Lung microvascular endothelial cell (primary cell): Measurements from ENCODE around the gene TMEM150C. TPM values are rescaled to one million over a fixed set of nuclear protein-coding genes. Genes with fewer than 3 reads are reported as not detected.

Experiments used
- DNase-seq, 2 donors: peaks; one replicate each; pipeline versions ENCODE4 v3.0.0 to v3.0.0-alpha.2; 2010; ENCODE audit warnings: low read depth in 2 of 2
- total RNA-seq: library from RNA; depleted of rRNA; stranded (reverse); fragments of >200 nt; gene quantifications from 2 replicates; pipeline ENCODE4 v1.2.1, GENCODE V29; 2014

The TMEM150C gene
- 3.3 and 5.8 TPM in 2 replicates for total RNA-seq

- peak; percentile 19 to 33 for DNase-seq
Measured at GRCh38 chr4:82561786-82562563, at the start of gene TMEM150C. Gene TMEM150C, minus strand, starts transcription at chr4:82561988. Its CDS starts 57,331 bp downstream, at chr4:82504657.

DNA sequence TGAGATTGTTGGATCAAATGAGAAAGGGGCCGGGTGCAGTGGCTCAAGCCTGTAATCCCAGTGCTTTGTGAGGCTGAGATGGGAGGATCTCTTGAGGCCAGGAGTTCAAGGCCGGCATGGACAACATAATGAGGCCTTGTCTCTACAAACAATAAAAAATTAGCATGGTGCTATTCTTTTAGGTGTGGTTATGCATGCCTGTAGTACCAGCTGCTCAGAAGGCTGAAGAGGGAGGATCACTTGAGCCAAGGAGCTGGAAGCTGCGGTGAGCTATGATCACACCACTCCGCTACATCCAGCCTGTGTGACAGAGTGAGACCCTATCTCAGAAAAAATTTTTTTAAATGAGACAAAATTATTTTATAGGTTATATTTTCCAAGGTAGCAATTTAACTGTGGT, 49.7 kb upstream of the TMEM150C start:
- no peak for DNase-seq

DNA sequence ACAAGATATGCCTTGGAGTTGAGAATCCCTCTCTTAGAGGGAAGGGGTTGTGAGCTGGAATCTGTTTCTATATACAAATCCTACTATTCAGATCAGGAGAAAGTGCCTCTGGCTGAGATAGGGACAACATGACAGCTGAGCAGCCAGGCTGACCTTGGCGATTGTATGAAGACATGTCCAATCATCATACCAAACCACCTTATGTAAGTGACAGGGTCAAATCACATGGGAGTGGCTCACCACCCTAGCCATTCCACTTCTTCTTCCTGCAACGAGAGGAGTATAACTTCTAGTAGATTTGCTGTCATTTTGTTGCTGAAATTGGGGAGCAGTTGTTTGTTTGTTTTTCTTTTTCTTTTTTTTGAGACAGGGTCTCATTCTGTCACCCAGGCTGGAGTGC, 48.3 kb upstream of the TMEM150C start:
- DNase-seq: no peak

DNA sequence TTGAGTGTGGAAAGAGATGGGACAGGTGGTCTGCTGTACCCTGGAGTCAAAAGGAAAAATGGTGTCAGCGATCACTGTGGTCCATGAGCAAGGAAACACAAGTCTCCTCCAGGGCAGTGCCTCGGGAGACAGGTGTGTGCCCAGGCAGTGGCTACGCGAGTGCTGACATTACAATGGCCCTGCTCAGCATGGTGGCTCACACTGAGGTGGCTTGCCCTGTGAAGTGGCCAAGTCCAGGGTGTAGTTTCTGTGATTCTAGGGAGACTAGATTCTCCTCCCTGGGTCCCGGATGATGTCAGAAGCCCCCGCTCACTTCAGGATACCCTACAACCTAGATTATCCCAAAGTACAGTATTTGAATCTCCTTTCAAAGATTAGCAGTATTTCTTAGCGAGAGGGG, 44.8 kb upstream of the TMEM150C start:
- DNase-seq: no peak

DNA sequence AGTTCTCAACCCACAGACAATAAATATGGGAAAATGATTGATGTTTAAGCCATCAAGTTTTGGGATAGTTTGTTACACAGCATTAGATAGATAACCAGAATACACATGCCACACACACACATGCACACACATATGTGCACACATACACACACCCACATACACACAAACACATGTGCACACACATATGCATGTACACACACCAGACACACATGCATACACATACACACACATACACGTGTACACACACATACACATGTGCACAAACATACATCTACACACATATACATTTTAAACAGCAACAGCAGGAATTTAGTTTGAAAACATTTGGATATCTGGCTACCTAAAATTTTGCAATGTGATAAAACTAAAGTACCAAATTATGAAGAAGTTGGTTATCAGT, 42.7 kb upstream of the TMEM150C start:
- DNase-seq: no peak

DNA sequence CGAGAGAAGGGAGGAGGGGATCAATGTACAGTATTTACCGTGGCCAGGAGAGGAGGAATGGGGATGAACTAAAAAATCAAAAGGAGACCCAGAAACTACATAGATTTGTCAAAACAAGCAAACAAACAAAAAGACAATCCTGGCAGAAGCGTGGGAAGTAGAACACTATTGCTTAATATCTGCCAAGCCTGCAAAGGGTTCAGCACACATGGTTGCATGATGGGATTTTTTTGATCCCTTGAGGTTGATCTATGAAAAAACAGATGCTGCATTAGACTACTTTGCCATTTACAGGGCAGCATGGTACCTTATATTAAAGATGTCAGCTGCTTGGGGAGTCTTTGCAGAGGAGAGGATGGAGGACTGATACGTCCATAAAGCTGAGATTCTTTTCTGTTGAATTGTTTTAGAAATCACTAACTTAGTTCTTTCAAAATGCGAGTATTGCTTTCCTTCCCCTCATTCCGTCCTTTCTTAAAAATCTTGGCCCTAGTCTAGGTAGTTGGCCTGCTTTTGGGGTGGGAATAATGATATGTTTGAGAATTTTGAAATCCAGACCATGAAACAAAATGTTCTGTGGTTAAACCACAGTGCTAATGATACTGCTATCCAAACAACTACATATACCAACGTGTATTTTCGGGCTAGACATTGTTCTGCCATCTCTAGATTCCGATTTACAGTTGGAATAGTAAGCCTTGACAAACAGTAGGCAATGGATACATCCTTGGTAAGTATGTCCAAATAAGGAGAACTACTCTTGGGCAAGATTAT, 39.6 kb upstream of the TMEM150C start:
- DNase-seq: no peak

DNA sequence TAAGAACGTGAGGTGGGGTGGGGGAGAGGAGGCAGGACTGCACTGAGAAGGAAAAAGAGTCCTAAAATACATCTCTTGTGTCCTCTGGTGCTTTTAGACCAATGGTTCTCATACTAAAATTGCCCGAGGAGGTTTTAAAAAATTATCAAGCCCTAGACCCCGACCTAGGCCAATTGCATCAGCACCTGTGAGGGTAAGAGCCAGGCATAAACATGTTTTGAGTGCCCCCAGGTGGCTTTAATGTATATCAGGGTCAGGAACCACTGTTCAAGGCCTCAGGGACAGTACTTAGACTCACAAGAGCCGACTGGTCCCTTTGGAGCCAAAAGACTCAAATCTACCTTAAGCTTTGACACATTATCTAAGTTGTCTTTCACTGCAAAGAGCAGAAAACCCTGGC, 37.5 kb upstream of the TMEM150C start:
- no peak for DNase-seq

DNA sequence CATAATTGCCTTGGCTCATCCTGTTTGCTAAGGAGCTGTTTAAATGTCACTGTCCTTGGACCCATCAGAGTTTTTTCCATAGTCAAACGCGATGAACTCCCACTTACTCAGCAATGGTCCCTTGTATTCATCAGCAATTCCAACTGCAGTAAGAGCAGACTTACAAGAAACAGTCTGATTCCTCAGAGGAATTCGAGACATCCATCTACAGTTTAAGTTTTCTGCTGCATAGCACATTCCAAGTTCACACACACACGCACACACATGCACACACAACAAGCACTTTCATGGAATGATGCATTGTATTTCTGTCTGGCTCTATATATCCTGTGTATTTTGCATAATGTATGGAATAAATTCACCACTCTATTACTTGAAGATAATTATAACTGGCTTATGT, 32.7 kb upstream of the TMEM150C start:
- DNase-seq: no peak

GRCh38 chr4:82593411-82593810, 31.6 kb upstream of the TMEM150C start:
- no peak for DNase-seq

GRCh38 chr4:82592639-82593038, 30.9 kb upstream of the TMEM150C start:
- no peak for DNase-seq

DNA sequence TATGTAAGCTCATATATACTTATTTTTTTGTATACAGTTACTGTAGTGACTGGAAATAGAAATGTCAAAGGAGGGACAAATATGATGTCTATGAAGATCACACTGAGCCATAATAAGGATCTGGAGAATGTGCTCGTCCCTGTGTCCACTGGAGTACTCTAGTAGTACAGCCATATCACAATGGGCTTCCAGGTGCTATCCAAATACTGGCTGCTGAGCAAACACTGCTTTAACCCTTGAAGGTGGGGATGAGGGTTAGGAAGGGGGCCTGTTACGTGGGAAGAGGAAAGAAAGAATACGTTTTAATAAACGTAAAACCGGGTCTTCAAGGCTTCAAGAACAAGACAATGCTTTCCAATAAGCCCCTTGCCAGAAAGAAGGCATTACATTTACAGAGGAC, 29.8 kb upstream of the TMEM150C start:
- no peak for DNase-seq

DNA sequence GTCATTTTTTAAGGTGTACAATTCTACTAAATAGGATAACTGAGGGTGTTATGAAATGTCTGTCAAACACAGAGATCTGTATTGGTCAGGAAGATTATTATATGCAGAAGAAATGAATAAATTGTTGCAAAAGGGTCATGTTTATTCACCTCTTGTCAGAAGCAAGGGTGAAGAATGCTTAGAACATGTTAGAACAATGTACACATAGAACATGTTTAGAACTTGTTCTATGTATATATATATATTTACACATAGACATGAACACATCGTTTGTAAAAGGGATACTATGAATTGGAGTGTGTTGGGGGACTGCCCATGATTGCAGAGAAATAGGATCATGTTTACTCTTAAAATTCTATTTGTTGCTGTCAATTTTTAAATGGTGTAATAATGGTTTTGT, 28.0 kb upstream of the TMEM150C start:
- no peak for DNase-seq

- no peak for DNase-seq
Measured at GRCh38 chr4:82588771-82589270, 27.0 kb upstream of the TMEM150C start.

DNA sequence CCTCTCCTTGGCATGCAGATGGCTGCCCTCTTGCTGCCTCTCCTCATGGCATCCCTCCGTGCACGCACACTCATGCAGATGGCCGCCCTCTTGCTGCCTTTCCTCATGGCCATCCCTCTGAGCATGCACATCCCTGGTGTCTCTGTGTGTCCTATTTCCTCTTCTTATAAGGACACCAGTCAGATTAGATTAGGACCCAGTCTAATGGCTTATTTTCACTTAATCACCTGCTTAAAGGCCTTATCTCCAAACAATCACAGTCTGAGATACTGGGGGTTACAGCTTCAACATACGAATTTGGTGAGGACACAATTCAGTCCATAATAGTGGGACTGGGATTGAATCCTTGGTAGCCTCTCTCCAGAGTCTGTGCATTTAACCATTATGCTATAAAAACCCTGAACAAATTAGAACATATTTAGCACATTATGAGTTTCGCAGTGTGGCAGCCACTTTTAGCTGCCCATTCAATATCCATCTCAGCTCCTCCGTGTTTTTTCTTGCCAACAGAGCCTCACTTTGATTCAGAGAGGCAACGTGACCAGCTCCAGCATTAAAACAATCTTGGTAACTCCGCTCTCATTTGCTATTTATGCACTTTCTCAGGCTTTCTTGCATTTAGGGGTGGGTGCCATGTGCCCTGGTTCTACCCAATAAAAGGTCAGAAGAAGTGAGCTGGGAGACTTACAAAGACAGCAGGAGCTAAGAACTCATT, 26.2 kb upstream of the TMEM150C start:
- no peak for DNase-seq

DNA sequence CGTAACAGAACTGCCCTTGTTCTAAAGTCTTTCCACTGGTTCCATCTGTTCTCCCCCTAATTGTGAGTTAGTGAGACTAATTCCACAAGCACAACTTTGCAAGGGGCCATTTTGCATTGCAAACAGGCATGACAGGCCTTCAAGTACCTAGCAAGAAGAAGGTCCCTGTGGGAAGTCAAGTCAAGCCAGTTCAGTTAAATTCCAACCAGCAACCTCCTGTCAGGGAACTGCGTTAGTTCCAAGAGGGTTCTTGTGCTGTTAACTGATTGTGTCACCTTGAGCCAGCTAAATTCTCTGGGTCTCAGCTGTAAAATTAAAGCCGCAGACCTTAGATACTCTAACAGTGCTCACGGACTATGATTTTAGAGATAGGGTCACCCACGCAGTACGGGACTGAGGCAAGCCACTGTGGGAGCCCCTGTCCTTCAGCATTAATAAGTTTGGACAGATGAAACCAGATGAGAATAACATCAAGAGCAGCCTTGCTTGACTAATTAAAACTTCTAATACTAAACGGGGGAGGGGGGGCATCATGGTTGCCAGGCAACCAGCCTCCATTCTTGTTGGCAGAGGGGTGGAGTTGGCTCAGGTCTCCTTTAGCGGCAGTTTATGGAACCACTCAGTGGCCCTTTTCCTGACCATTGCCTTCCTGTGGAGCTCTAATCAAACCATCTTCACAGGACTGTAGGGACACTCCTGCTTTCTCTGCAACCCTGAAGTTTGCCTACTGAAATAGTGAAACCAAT, 24.1 kb upstream of the TMEM150C start:
- no peak for DNase-seq

DNA sequence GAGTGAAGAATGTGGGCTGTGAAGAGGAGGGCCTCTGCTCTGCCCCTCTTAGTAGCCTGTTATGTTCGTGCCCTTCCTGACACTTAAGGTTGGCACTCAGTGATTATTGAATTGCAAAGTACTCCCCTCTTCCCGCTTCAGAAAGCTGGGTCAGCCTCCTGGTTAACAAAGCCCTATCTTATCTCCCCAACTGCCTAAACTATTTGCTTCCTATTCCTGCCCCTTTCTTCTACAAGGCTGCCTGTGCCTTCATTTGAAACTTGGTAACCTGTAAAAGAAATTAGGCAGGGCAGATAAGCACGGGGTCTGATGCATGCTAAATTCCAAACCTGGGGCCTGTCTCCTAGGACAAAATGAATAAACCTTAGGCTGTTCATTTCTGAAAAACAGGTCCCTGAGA, 23.1 kb upstream of the TMEM150C start:
- no peak for DNase-seq

- DNase-seq: no peak
Measured at GRCh38 chr4:82583897-82584587, 22.3 kb upstream of the TMEM150C start.

DNA sequence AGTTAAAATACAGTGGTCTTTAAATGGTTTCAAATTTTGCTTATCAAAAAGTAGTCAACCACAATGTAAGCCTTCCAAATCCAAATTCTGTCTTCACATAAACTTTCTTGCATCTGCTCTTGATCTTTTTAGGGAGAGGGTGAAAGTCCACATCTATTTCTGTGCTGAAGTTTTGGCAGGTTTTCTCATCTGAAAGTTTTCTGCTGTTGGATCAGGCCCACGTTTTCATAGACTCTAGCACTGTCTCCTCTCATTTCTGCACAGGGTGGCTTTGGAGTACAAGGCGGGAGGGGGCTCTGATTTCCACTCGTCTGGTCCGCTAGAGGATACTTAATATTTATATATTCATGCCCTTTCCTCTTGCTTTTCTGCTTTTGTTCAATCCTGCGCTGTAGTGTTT, 18.1 kb upstream of the TMEM150C start:
- DNase-seq: no peak

- peak in 1 of 2 donors; percentile 20 for DNase-seq
Measured at GRCh38 chr4:82578935-82579334, 17.1 kb upstream of the TMEM150C start.

DNA sequence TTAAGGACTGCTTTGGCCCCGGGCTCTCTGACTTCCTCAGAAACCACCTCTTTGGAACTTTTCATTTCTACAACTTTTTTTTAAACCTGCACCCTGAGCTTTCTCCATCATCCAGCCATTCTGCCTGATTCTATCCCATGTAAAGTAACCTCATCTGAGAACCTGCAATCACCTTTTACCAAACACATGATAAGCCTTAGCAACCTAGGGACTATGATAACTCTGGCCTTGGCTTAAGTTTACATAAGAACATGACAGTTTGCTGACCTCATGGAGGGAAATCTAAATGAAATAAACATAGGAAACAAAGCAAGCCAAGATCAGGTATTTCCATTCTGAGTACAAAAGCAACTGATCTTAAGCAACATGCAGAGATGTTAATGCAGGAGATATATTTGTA, 15.7 kb upstream of the TMEM150C start:
- no peak for DNase-seq

GRCh38 chr4:82569727-82570126, 7.9 kb upstream of the TMEM150C start:
- DNase-seq: no peak
